ENCODE results near the gene MATN3. TPM values are rescaled to one million over a fixed set of nuclear protein-coding genes. Genes with fewer than 3 reads are reported as not detected.

Gene MATN3
- total and polyA plus RNA-seq, 2 of the 13 experiments (the other 11 are each of a cell fraction or from before 2014, with no cell fraction given), result 36.1 to 208 TPM

DNA sequence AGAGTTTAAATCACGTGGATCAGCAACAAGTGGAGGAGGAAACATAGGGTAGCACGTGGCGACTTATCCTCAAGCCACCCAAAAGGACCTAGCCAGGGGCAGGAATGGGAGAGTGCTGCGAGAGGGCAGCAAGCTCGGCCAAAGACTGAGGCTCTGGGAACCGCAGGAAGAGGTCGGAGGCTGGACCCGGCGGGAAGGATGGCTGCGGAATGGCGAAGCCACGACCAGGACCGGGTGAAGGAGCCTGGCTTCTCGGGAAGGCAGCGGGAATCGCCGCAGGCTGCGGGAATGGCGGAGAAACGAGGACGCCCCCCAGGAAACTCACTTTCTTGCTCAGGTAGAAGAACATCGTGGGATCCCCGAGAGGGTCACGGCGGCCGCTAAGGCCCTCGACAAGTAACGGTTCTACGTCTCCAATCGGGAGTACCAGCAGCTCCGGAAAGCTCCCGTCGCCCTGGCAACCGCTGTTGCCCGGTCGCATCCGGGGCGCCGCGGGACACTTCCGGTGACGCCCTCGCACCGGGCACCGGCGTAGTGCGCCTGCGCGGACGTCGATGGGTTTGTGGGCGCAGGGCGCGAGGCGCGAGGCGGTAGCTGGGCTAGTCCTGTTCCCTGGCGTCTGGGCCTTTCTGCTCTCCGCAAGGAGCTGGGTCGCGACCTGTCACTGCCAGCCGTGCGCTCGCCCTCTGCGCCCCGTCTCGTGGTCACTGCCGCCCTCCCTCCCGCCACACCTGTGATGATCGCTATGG, 22.6 kb downstream of the MATN3 start, which contains the start of gene WDR35 (continued):
- TF ChIP-seq, protein P1, sequence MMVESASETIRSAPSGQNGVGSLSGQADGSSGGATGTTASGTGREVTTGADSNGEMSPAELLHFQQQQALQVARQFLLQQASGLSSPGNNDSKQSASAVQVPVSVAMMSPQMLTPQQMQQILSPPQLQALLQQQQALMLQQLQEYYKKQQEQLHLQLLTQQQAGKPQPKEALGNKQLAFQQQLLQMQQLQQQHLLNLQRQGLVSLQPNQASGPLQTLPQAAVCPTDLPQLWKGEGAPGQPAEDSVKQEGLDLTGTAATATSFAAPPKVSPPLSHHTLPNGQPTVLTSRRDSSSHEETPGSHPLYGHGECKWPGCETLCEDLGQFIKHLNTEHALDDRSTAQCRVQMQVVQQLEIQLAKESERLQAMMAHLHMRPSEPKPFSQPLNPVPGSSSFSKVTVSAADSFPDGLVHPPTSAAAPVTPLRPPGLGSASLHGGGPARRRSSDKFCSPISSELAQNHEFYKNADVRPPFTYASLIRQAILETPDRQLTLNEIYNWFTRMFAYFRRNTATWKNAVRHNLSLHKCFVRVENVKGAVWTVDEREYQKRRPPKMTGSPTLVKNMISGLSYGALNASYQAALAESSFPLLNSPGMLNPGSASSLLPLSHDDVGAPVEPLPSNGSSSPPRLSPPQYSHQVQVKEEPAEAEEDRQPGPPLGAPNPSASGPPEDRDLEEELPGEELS (CRISPR knock-in tag; IDR thresholded peaks at IDR 0.05), result peak; percentile 70
- TF ChIP-seq REXO4 (CRISPR knock-in tag; IDR thresholded peaks at IDR 0.05; ENCODE audit: borderline replicate concordance) (no peak), SIX4 (CRISPR knock-in tag; IDR thresholded peaks at IDR 0.05) (peak; percentile 52; the same call in 1 of the 2 replicates), ZNF557 (CRISPR knock-in tag; IDR thresholded peaks at IDR 0.05) (peak; percentile 42; the same call in 1 of the 2 replicates), PITX1 (CRISPR knock-in tag; IDR thresholded peaks at IDR 0.05) (peak; percentile 81), AGO1 (IDR thresholded peaks at IDR 0.05; ENCODE audit: low read depth, low read length, poor library complexity, severe bottlenecking) (peak; percentile 89), KDM5B (CRISPR knock-in tag; IDR thresholded peaks at IDR 0.05; ENCODE audit: borderline replicate concordance) (peak; percentile 98), ZNF674 (CRISPR knock-in tag; IDR thresholded peaks at IDR 0.05; ENCODE audit: low read depth) (no peak), MAFF (IDR thresholded peaks at IDR 0.05; ENCODE audit: low read depth, low read length) (no peak), ZNF619 (CRISPR knock-in tag; IDR thresholded peaks at IDR 0.05) (peak; percentile 77; the same call in 1 of the 2 replicates), ZNF446 (CRISPR knock-in tag; IDR thresholded peaks at IDR 0.05) (peak; percentile 41; the same call in 1 of the 2 replicates), ZNF589 (CRISPR knock-in tag; conservative IDR thresholded peaks at IDR 0.05) (peak; percentile 95), POGZ (CRISPR knock-in tag; IDR thresholded peaks at IDR 0.05) (peak; percentile 86), RXRA (CRISPR knock-in tag; IDR thresholded peaks at IDR 0.05) (peak; percentile 89), ZFYVE20 (CRISPR knock-in tag; IDR thresholded peaks at IDR 0.05; ENCODE audit: borderline replicate concordance, low read depth) (no peak), ZNF34 (CRISPR knock-in tag; IDR thresholded peaks at IDR 0.05; ENCODE audit: borderline replicate concordance) (no peak), U2AF1 (optimal IDR thresholded peaks at IDR 0.05; ENCODE audit: low read depth, low read length) (no peak), ZNF724P (CRISPR knock-in tag; IDR thresholded peaks at IDR 0.05; ENCODE audit: borderline replicate concordance) (peak; percentile 99; the same call in 1 of the 2 replicates), IRX3 (CRISPR knock-in tag; IDR thresholded peaks at IDR 0.05; ENCODE audit: borderline replicate concordance, low read depth) (no peak; the same call in 1 of the 2 replicates), FOXJ3 (CRISPR knock-in tag; IDR thresholded peaks at IDR 0.05; ENCODE audit: borderline replicate concordance) (0 out of 2 replicates have a peak, but pooled peaks have one; percentile 72)
- TF ChIP-seq, protein P2, sequence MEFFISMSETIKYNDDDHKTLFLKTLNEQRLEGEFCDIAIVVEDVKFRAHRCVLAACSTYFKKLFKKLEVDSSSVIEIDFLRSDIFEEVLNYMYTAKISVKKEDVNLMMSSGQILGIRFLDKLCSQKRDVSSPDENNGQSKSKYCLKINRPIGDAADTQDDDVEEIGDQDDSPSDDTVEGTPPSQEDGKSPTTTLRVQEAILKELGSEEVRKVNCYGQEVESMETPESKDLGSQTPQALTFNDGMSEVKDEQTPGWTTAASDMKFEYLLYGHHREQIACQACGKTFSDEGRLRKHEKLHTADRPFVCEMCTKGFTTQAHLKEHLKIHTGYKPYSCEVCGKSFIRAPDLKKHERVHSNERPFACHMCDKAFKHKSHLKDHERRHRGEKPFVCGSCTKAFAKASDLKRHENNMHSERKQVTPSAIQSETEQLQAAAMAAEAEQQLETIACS (CRISPR knock-in tag; IDR thresholded peaks at IDR 0.05), result peak; percentile 46
- TF ChIP-seq, protein P3, sequence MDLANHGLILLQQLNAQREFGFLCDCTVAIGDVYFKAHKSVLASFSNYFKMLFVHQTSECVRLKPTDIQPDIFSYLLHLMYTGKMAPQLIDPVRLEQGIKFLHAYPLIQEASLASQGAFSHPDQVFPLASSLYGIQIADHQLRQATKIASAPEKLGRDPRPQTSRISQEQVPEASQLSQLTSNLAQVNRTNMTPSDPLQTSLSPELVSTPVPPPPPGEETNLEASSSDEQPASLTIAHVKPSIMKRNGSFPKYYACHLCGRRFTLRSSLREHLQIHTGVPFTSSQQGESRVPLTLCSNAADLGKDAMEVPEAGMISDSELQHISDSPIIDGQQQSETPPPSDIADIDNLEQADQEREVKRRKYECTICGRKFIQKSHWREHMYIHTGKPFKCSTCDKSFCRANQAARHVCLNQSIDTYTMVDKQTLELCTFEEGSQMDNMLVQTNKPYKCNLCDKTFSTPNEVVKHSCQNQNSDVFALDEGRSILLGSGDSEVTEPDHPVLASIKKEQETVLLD (CRISPR knock-in tag; IDR thresholded peaks at IDR 0.05; ENCODE audit: low read depth), result 0 out of 2 replicates have a peak, but pooled peaks have one; percentile 51

Measured in HepG2 (cell line).